Measurements from ENCODE around the gene KCNG2.

Gene KCNG2

GRCh38 chr18:79769698-79770500 lies 27.8 kb upstream of the KCNG2 start:
- DNase-seq (ENCODE audit: low spot score): no peak

- no peak for DNase-seq (ENCODE audit: low spot score)
These were observed 27.3 kb upstream of the KCNG2 start for GRCh38 chr18:79770501-79770815.

GRCh38 chr18:79770826-79771225 lies 26.9 kb upstream of the KCNG2 start:
- no peak for DNase-seq (ENCODE audit: low spot score)

- DNase-seq (ENCODE audit: low spot score): no peak
These were observed 26.2 kb upstream of the KCNG2 start for GRCh38 chr18:79771446-79772107.

GRCh38 chr18:79772108-79772864 lies 25.5 kb upstream of the KCNG2 start:
- no peak for DNase-seq (ENCODE audit: low spot score)

GRCh38 chr18:79772865-79773696 lies 24.7 kb upstream of the KCNG2 start:
- DNase-seq (ENCODE audit: low spot score): no peak

- DNase-seq (ENCODE audit: low spot score): no peak
These were observed 23.6 kb upstream of the KCNG2 start for GRCh38 chr18:79774111-79774510.

GRCh38 chr18:79775441-79776221 lies 22.1 kb upstream of the KCNG2 start:
- no peak for DNase-seq (ENCODE audit: low spot score)

GRCh38 chr18:79776674-79777073 lies 21.1 kb upstream of the KCNG2 start:
- no peak for DNase-seq (ENCODE audit: low spot score)

- DNase-seq (ENCODE audit: low spot score): no peak
These were observed 19.4 kb upstream of the KCNG2 start for GRCh38 chr18:79778291-79778791.

- DNase-seq (ENCODE audit: low spot score): no peak
These were observed 18.6 kb upstream of the KCNG2 start for GRCh38 chr18:79779021-79779699.

GRCh38 chr18:79779700-79780190 lies 18.0 kb upstream of the KCNG2 start:
- no peak for DNase-seq (ENCODE audit: low spot score)

- DNase-seq (ENCODE audit: low spot score): no peak
These were observed 17.2 kb upstream of the KCNG2 start for GRCh38 chr18:79780547-79780946.

GRCh38 chr18:79781331-79781941 lies 16.3 kb upstream of the KCNG2 start:
- no peak for DNase-seq (ENCODE audit: low spot score)

- no peak for DNase-seq (ENCODE audit: low spot score)
These were observed 15.0 kb upstream of the KCNG2 start for GRCh38 chr18:79782566-79783308.

GRCh38 chr18:79784071-79784913 lies 13.4 kb upstream of the KCNG2 start:
- no peak for DNase-seq (ENCODE audit: low spot score)

GRCh38 chr18:79784965-79785770 lies 12.6 kb upstream of the KCNG2 start:
- no peak for DNase-seq (ENCODE audit: low spot score)
